Pancreas (tissue), 10 donors: ENCODE data around the gene MAPKAPK2. TPM values are rescaled to one million over a fixed set of nuclear protein-coding genes. Genes with fewer than 3 reads are reported as not detected.

Source experiments
- ATAC-seq, 4 donors: fragments of 200-7000 bp; cut with Tn5 transposase; one replicate each; pipeline versions ENCODE4 v1.8.0 to v1.9.1; 2020; ENCODE audit warnings: mild to moderate bottlenecking in 4 of 4, moderate library complexity in 4 of 4
- DNase-seq, 6 donors: peaks; one replicate each; pipeline ENCODE4 v3.0.0-alpha.2; 2020
- FAIRE-seq: peaks from 2 replicates; lab custom pipeline; 2012; peaks lifted over from hg19 to GRCh38; lab: Jason Lieb, UNC
- H3K27ac ChIP-seq, 4 donors: fragments of 200-600 bp; sonication (generic); 1 replicate in 3 of 4; 2 replicates in 1 of 4; pipeline versions ENCODE4 v1.5.0 to v1.8.0; 2020
- H3K27me3 ChIP-seq, 4 donors: fragments of 200-600 bp; one replicate each; pipeline ENCODE4 v1.8.0; 2021
- H3K36me3 ChIP-seq, 3 donors: fragments of 200-600 bp; sonication (generic) in 1 of 3; one replicate each; pipeline versions ENCODE4 v1.5.0 to v1.8.0; 2020 to 2021
- H3K4me1 ChIP-seq, 3 donors: fragments of 200-600 bp; one replicate each; pipeline ENCODE4 v1.8.0; 2021
- H3K4me3 ChIP-seq, 4 donors: fragments of 200-600 bp; sonication (generic) in 2 of 4; one replicate each; pipeline versions ENCODE4 v1.5.0 to v1.8.0; 2020 to 2021
- H3K9me3 ChIP-seq, 4 donors: fragments of 200-600 bp; one replicate each; pipeline ENCODE4 v1.8.0; 2021
- CTCF ChIP-seq, 4 donors: fragments of 200-600 bp; sonication (generic) in 3 of 4; IDR thresholded peaks; one replicate each; pipeline versions ENCODE4 v1.5.0 to v1.8.0; 2021; ENCODE audit warnings: antibody characterized with exemption in 4 of 4
- WGBS, 2 donors: extraction: QIAGEN DNeasy Blood & Tissue Kit; methylation state at CpG; one replicate each; pipeline ENCODE4 v1.1.7; 2013; 5-methylcytosine and 5-hydroxymethylcytosine counted together
- intact Hi-C, 3 donors: fragments of 100-400 bp; cut with DNase I; formaldehyde crosslinking; loops; one replicate each; pipeline versions ENCODE4 v1.11.1 to v1.14.2; 2022
- polyA plus RNA-seq, 2 donors: library from polyadenylated mRNA; stranded (reverse); fragments of 200-250 nt; gene quantifications; one replicate each; pipeline ENCODE4 v1.2.3, GENCODE V29; 2013
- total RNA-seq, 6 donors: library from RNA; stranded (reverse); fragmentation: NEBNext Ultra II Directional in 4 of 6; extraction: Animal tissue kit (Norgen Biotek cat#: 25700) in 4 of 6; gene quantifications; one replicate each; pipeline versions ENCODE4 v1.2.1 to v1.2.4, GENCODE V29; 2021 to 2023
- donor health status: healthy with polysubstance abuse.
- donor health status: DM: no; HTN: no; CAD: no; lungs with moderate emphysema.
- donor health status: DM: no; HTN: no; CAD: no.
- donor health status: control.
- donor health status: control.
- donor health status: Bipolar disorder and iron deficiency.
- donor health status: DM: yes; HTN: yes; CAD: no.
- donor health status: DM: no; HTN: no; CAD: no.
- donor health status: DM: no; HTN: no; CAD: no.
- donor health status: DM: yes; HTN: yes; CAD: no.

Gene MAPKAPK2
- total and polyA plus RNA-seq, 8 donors = 28.3 to 55.7 (median 35.1) TPM

GRCh38 chr1:206735553-206736031 lies 50.9 kb downstream of the MAPKAPK2 start:
- ATAC-seq (no peak), FAIRE-seq (no peak), DNase-seq (peak in 1 of 6 donors; percentile 15)
- intact Hi-C loops = loop anchor here in 2 of 3 donors (5.0 to 10.0 kb wide), 2 partner anchors 177 to 249 kb away; no protein-coding TSS in a partner anchor
- 62 to 77% methylated on average over 5 of the region's 5 CpGs for WGBS, 2 donors
- TF ChIP-seq CTCF (IDR thresholded peaks at IDR 0.05) = no peak
- H3K27ac ChIP-seq = no peak overlapping the region
- no peak overlapping the region for H3K4me3 ChIP-seq
- peaks cover 0 to 25% (median 23%) of the 10 kb centered on the region in 3 donors for H3K36me3 ChIP-seq
- no peaks in the 10 kb centered on the region for H3K9me3 ChIP-seq
- H3K4me1 ChIP-seq = peaks cover 0 to 8% (median 0%) of the 10 kb centered on the region in 3 donors
- no peaks in the 10 kb centered on the region for H3K27me3 ChIP-seq

GRCh38 chr1:206736878-206737728 lies 52.4 kb downstream of the MAPKAPK2 start:
- ATAC-seq = peak in 1 of 4 donors; percentile 14
- Histone ChIP-seq H3K27ac (peak overlapping the region in 1 of 4 donors; percentile 17), H3K9me3 (no peaks in the 10 kb centered on the region), H3K27me3 (no peaks in the 10 kb centered on the region), H3K4me1 (peaks cover 0 to 8% (median 0%) of the 10 kb centered on the region in 3 donors), H3K4me3 (no peak overlapping the region), H3K36me3 (peaks cover 0 to 10% (median 10%) of the 10 kb centered on the region in 3 donors)
- TF ChIP-seq CTCF (IDR thresholded peaks at IDR 0.05) = no peak
- DNase-seq = peak in 1 of 6 donors; percentile 14
- 83 to 87% methylated on average over 14 of the region's 14 CpGs for WGBS, 2 donors
- intact Hi-C loops = loop anchor here in 2 of 3 donors (5.0 to 10.0 kb wide), 2 partner anchors 175 to 248 kb away; no protein-coding TSS in a partner anchor
- FAIRE-seq = no peak

- FAIRE-seq = no peak
- Histone ChIP-seq H3K36me3 (peaks cover 0 to 5% (median 3%) of the 10 kb centered on the region in 3 donors), H3K9me3 (no peaks in the 10 kb centered on the region), H3K4me3 (no peak overlapping the region), H3K4me1 (peaks cover 0 to 8% (median 0%) of the 10 kb centered on the region in 3 donors), H3K27ac (peak overlapping the region in 1 of 4 donors; percentile 17), H3K27me3 (no peaks in the 10 kb centered on the region)
- WGBS, 2 donors = 36 to 45% methylated on average over 3 of the region's 3 CpGs
- TF ChIP-seq CTCF (IDR thresholded peaks at IDR 0.05) = no peak
- peak in 1 of 6 donors; percentile 13 for DNase-seq
- peak in 3 of 4 donors; percentile 8 to 34 (median 30) for ATAC-seq
- intact Hi-C loops = loop anchor here in 2 of 3 donors (5.0 to 10.0 kb wide), 2 partner anchors 175 to 247 kb away; no protein-coding TSS in a partner anchor
Measured at GRCh38 chr1:206737729-206738201, 53.1 kb downstream of the MAPKAPK2 start.

- DNase-seq (peak in 1 of 6 donors; percentile 24), FAIRE-seq (no peak), ATAC-seq (peak in 3 of 4 donors; percentile 45 to 79 (median 63))
- no peak for TF ChIP-seq CTCF (IDR thresholded peaks at IDR 0.05)
- Histone ChIP-seq H3K27me3 (no peaks in the 10 kb centered on the region), H3K4me3 (no peak overlapping the region), H3K9me3 (no peaks in the 10 kb centered on the region), H3K36me3 (no peaks in the 10 kb centered on the region), H3K4me1 (peaks cover 0 to 8% (median 0%) of the 10 kb centered on the region in 3 donors), H3K27ac (no peak overlapping the region)
- WGBS, 2 donors = 54% methylated on average over 3 of the region's 3 CpGs
- intact Hi-C loops = loop anchor here in 2 of 3 donors (5.0 to 10.0 kb wide), 2 partner anchors 174 to 246 kb away; no protein-coding TSS in a partner anchor
Measured at GRCh38 chr1:206738370-206739366, 54.0 kb downstream of the MAPKAPK2 start.
